ENCODE data around the gene GLG1.

GLG1 gene

GRCh38 chr16:74575807-74576643 is 30.9 kb downstream of the GLG1 start:
- no peak overlapping the region for H3K4me3 ChIP-seq (ENCODE audit: low read depth in 1 of 2, low read length in 2 of 2)
- no peak for TF ChIP-seq CTCF (IDR thresholded peaks at IDR 0.05; ENCODE audit: borderline replicate concordance, extremely low read depth, low read length, poor library complexity, severe bottlenecking)
- no peak for TF ChIP-seq EZH2 (IDR thresholded peaks at IDR 0.05; ENCODE audit: borderline replicate concordance, low read depth, low read length, severe bottlenecking)
- H3K9me3 ChIP-seq (ENCODE audit: insufficient read depth, low read length, severe bottlenecking), result no peaks in the 10 kb centered on the region
- no peak overlapping the region for H3K27ac ChIP-seq (ENCODE audit: low read length)
- H3K9ac ChIP-seq (ENCODE audit: low read depth, low read length), result no peak overlapping the region
- no peak overlapping the region for H3K4me2 ChIP-seq (ENCODE audit: insufficient read depth, low read length)
- no peak overlapping the region for H2AFZ ChIP-seq (ENCODE audit: low read depth, low read length)
- H3K4me1 ChIP-seq (ENCODE audit: insufficient read depth, low read length), result no peaks in the 10 kb centered on the region
- ATAC-seq (ENCODE audit: insufficient read depth, low read depth) (no peak), DNase-seq (no peak)
- H4K20me1 ChIP-seq (ENCODE audit: insufficient read depth, low read length), result peaks cover 8% of the 10 kb centered on the region; the same call in 1 of the 2 replicates
- H3K36me3 ChIP-seq (ENCODE audit: insufficient read depth, low read length), result no peaks in the 10 kb centered on the region
- H3K79me2 ChIP-seq (ENCODE audit: insufficient read depth, low read length), result peaks cover 46% of the 10 kb centered on the region
- H3K27me3 ChIP-seq (ENCODE audit: insufficient read depth, low read length, poor library complexity), result no peaks in the 10 kb centered on the region

DNA sequence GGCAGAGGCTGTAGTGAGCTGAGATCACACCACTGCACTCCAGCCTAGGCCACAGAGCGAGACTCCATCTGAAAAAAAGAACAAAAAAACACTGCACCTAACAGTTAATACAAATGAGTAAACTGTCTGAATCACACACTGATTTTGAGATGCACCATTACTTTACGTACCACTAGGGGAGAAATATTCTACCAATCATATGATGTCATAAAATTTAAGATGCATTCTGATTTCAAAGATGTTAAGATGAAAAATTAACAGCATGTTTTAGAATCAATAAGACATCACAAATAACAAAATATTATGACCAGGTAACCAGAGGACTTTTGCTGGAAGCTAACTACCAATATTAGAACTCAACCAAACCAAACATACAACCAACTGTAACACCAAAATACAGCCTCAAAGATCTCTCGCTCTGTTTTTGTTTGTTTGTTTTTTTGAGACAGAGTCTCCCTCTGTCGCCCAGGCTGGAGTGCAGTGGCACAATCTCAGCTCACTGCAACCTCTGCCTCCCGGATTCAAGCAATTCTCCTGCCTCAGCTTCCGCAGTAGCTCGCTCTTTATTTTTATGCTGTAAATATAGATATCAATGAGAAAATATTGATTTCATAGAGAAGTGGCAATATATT is 31.6 kb downstream of the GLG1 start:
- H4K20me1 ChIP-seq (ENCODE audit: insufficient read depth, low read length), result peaks cover 14% of the 10 kb centered on the region; the same call in 1 of the 2 replicates
- H3K4me2 ChIP-seq (ENCODE audit: insufficient read depth, low read length), result no peak overlapping the region
- H3K9ac ChIP-seq (ENCODE audit: low read depth, low read length), result no peak overlapping the region
- no peak overlapping the region for H3K4me3 ChIP-seq (ENCODE audit: low read depth in 1 of 2, low read length in 2 of 2)
- DNase-seq (no peak), ATAC-seq (ENCODE audit: insufficient read depth, low read depth) (no peak)
- peaks cover 50% of the 10 kb centered on the region for H3K79me2 ChIP-seq (ENCODE audit: insufficient read depth, low read length)
- no peaks in the 10 kb centered on the region for H3K9me3 ChIP-seq (ENCODE audit: insufficient read depth, low read length, severe bottlenecking)
- no peaks in the 10 kb centered on the region for H3K27me3 ChIP-seq (ENCODE audit: insufficient read depth, low read length, poor library complexity)
- H3K36me3 ChIP-seq (ENCODE audit: insufficient read depth, low read length), result no peaks in the 10 kb centered on the region
- no peak overlapping the region for H3K27ac ChIP-seq (ENCODE audit: low read length)
- no peaks in the 10 kb centered on the region for H3K4me1 ChIP-seq (ENCODE audit: insufficient read depth, low read length)
- peak; percentile 3 for TF ChIP-seq CTCF (IDR thresholded peaks at IDR 0.05; ENCODE audit: borderline replicate concordance, extremely low read depth, low read length, poor library complexity, severe bottlenecking)
- no peak for TF ChIP-seq EZH2 (IDR thresholded peaks at IDR 0.05; ENCODE audit: borderline replicate concordance, low read depth, low read length, severe bottlenecking)
- no peak overlapping the region for H2AFZ ChIP-seq (ENCODE audit: low read depth, low read length)

GRCh38 chr16:74574146-74574545 is 32.8 kb downstream of the GLG1 start:
- no peaks in the 10 kb centered on the region for H3K4me1 ChIP-seq (ENCODE audit: insufficient read depth, low read length)
- H4K20me1 ChIP-seq (ENCODE audit: insufficient read depth, low read length), result peaks cover 14% of the 10 kb centered on the region; the same call in 1 of the 2 replicates
- ATAC-seq (ENCODE audit: insufficient read depth, low read depth) (no peak), DNase-seq (no peak)
- no peaks in the 10 kb centered on the region for H3K36me3 ChIP-seq (ENCODE audit: insufficient read depth, low read length)
- peaks cover 42% of the 10 kb centered on the region for H3K79me2 ChIP-seq (ENCODE audit: insufficient read depth, low read length)
- no peaks in the 10 kb centered on the region for H3K27me3 ChIP-seq (ENCODE audit: insufficient read depth, low read length, poor library complexity)
- H3K4me3 ChIP-seq (ENCODE audit: low read depth in 1 of 2, low read length in 2 of 2), result no peak overlapping the region
- H2AFZ ChIP-seq (ENCODE audit: low read depth, low read length), result no peak overlapping the region
- no peak overlapping the region for H3K27ac ChIP-seq (ENCODE audit: low read length)
- TF ChIP-seq EZH2 (IDR thresholded peaks at IDR 0.05; ENCODE audit: borderline replicate concordance, low read depth, low read length, severe bottlenecking) (no peak), CTCF (IDR thresholded peaks at IDR 0.05; ENCODE audit: borderline replicate concordance, extremely low read depth, low read length, poor library complexity, severe bottlenecking) (no peak)
- no peak overlapping the region for H3K9ac ChIP-seq (ENCODE audit: low read depth, low read length)
- no peaks in the 10 kb centered on the region for H3K9me3 ChIP-seq (ENCODE audit: insufficient read depth, low read length, severe bottlenecking)
- no peak overlapping the region for H3K4me2 ChIP-seq (ENCODE audit: insufficient read depth, low read length)

All from DND-41 (cell line).